Tibial nerve (tissue), 4 donors: ENCODE measurements around the gene KCTD16. TPM values are rescaled to one million over a fixed set of nuclear protein-coding genes. Genes with fewer than 3 reads are reported as not detected.

Source experiments
- DNase-seq, 2 donors: peaks; one replicate each; pipeline ENCODE4 v3.0.0-alpha.2; 2019; ENCODE audit warnings: low spot score in 2 of 2
- H3K27ac ChIP-seq, 4 donors: fragments of 200-600 bp; sonication (generic) in 3 of 4; one replicate each; pipeline ENCODE4 v1.5.1; 2017 to 2019; ENCODE audit warnings: mild to moderate bottlenecking in 1 of 4
- H3K27me3 ChIP-seq, 2 donors: fragments of 200-600 bp; sonication (generic) in 1 of 2; one replicate each; pipeline versions ENCODE4 v1.5.1 to v1.6.0; 2017 to 2019
- H3K36me3 ChIP-seq, 3 donors: fragments of 200-600 bp; sonication (generic); one replicate each; pipeline ENCODE4 v1.5.1; 2018 to 2019
- H3K4me1 ChIP-seq, 4 donors: fragments of 200-600 bp; sonication (generic) in 3 of 4; one replicate each; pipeline ENCODE4 v1.5.1; 2017 to 2019
- H3K4me3 ChIP-seq, 4 donors: fragments of 200-600 bp; sonication (generic) in 3 of 4; one replicate each; pipeline ENCODE4 v1.5.1; 2017 to 2019; ENCODE audit warnings: mild to moderate bottlenecking in 1 of 4, moderate library complexity in 1 of 4
- H3K9me3 ChIP-seq, 4 donors: fragments of 200-600 bp; sonication (generic) in 3 of 4; one replicate each; pipeline ENCODE4 v1.5.1; 2017 to 2019
- CTCF ChIP-seq, 5 experiments: fragments of 200-600 bp in 3 of 5; fragments of 450-650 bp in 2 of 5; sonication (generic) in 3 of 5; IDR thresholded peaks; one replicate each; pipeline ENCODE4 v1.5.1; 2016 to 2019; ENCODE audit warnings: antibody characterized with exemption in 5 of 5, mild to moderate bottlenecking in 3 of 5, moderate library complexity in 2 of 5
- EP300 ChIP-seq, 2 donors: sonication (generic); formaldehyde crosslinking; IDR thresholded peaks; one replicate each; pipeline ENCODE4 v1.6.1; 2017; ENCODE audit warnings: antibody characterized with exemption in 2 of 2, mild to moderate bottlenecking in 1 of 2
- POLR2A ChIP-seq, 2 donors: fragments of 450-650 bp; IDR thresholded peaks; one replicate each; pipeline ENCODE4 v1.6.1; 2017; ENCODE audit warnings: antibody characterized with exemption in 2 of 2, mild to moderate bottlenecking in 2 of 2, moderate library complexity in 2 of 2
- WGBS, 2 donors: methylation state at CpG; one replicate each; pipeline ENCODE4 v1.1.5; 2018; 5-methylcytosine and 5-hydroxymethylcytosine counted together
- total RNA-seq, 4 donors: library from RNA; depleted of rRNA; stranded (reverse); fragments of >200 nt; gene quantifications; one replicate each; pipeline ENCODE4 v1.1.0, GENCODE V29; 2016

The KCTD16 gene
- total RNA-seq, 4 donors from 2014 or later, result under 0.01 to 0.44 (median 0.41) TPM

- Histone ChIP-seq H3K27ac (no peak overlapping the region), H3K4me1 (no peaks in the 10 kb centered on the region), H3K27me3 (no peaks in the 10 kb centered on the region), H3K9me3 (no peaks in the 10 kb centered on the region), H3K36me3 (no peaks in the 10 kb centered on the region), H3K4me3 (no peak overlapping the region)
- no peak for TF ChIP-seq CTCF (IDR thresholded peaks at IDR 0.05)
- TF ChIP-seq POLR2A (IDR thresholded peaks at IDR 0.05), result no peak
- no peak for TF ChIP-seq EP300 (IDR thresholded peaks at IDR 0.05)
- no peak for DNase-seq
- WGBS, 2 donors, result 82 to 84% methylated on average over 4 of the region's 4 CpGs
Observed at GRCh38 chr5:144393641-144394435, 223.2 kb downstream of the KCTD16 start.

DNA sequence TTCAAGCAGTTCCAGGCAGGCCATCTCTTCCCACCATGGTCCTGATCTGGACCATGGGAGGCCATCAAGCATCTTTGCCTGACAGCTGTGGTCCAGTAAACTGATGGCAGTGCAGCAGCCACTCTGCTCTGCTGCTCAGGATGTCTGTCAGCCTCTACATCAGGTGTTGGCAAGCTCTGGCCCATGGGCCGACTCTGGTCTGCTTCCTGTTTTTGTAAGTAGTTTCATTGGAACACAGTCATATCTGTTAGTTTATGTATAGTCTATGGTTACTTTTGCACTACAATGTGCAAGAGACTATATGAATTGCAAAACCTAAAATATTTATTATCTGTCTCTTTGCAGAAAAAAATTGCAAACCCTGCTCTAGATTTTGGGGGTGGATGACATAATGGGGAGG lies 225.0 kb downstream of the KCTD16 start:
- no peaks in the 10 kb centered on the region for H3K36me3 ChIP-seq
- DNase-seq, result no peak
- H3K4me3 ChIP-seq, result no peak overlapping the region
- H3K4me1 ChIP-seq, result no peaks in the 10 kb centered on the region
- no peaks in the 10 kb centered on the region for H3K27me3 ChIP-seq
- no peaks in the 10 kb centered on the region for H3K9me3 ChIP-seq
- no peak for TF ChIP-seq POLR2A (IDR thresholded peaks at IDR 0.05)
- no peak for TF ChIP-seq EP300 (IDR thresholded peaks at IDR 0.05)
- no peak for TF ChIP-seq CTCF (IDR thresholded peaks at IDR 0.05)
- 47 to 55% methylated on average over 1 of the region's 1 CpG for WGBS, 2 donors
- H3K27ac ChIP-seq, result no peak overlapping the region

- WGBS, 2 donors, result 94% methylated on average over 2 of the region's 2 CpGs
- Histone ChIP-seq H3K27me3 (no peaks in the 10 kb centered on the region), H3K4me3 (no peak overlapping the region), H3K27ac (no peak overlapping the region), H3K9me3 (no peaks in the 10 kb centered on the region), H3K36me3 (no peaks in the 10 kb centered on the region), H3K4me1 (no peaks in the 10 kb centered on the region)
- no peak for TF ChIP-seq CTCF (IDR thresholded peaks at IDR 0.05)
- DNase-seq, result no peak
Observed at GRCh38 chr5:144403058-144403457, 232.4 kb downstream of the KCTD16 start.

- Histone ChIP-seq H3K4me1 (no peaks in the 10 kb centered on the region), H3K9me3 (no peaks in the 10 kb centered on the region), H3K4me3 (no peak overlapping the region), H3K36me3 (no peaks in the 10 kb centered on the region), H3K27ac (no peak overlapping the region), H3K27me3 (no peaks in the 10 kb centered on the region)
- no peak for DNase-seq
- TF ChIP-seq CTCF (IDR thresholded peaks at IDR 0.05) (no peak), POLR2A (IDR thresholded peaks at IDR 0.05) (no peak), EP300 (IDR thresholded peaks at IDR 0.05) (no peak)
- WGBS, 2 donors, result 85 to 89% methylated on average over 4 of the region's 4 CpGs
Observed at GRCh38 chr5:144403817-144404420, 233.2 kb downstream of the KCTD16 start.

DNA sequence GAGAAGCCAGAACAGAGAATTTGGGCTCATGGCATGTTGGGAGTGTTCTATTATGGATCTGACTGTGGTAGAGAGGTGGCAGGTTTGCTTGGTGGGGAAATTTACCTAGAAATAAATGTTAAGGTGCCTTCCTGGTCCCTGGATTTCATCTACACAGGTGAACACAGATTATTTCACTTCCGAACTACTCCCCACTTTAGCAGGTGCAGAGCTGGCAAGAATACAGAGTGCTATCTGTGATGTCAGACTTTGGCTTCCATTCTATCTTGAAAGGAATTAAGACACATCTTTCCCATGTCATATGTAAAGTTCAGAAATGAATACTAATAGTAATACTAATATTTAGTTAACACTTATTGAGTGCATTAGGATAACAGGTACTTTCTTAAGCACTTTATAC lies 234.0 kb downstream of the KCTD16 start:
- 90 to 95% methylated on average over 1 of the region's 1 CpG for WGBS, 2 donors
- H3K4me1 ChIP-seq, result no peaks in the 10 kb centered on the region

More for the DNA sequence above, 234.0 kb downstream of the KCTD16 start:
- no peaks in the 10 kb centered on the region for H3K9me3 ChIP-seq
- TF ChIP-seq CTCF (IDR thresholded peaks at IDR 0.05) (no peak), POLR2A (IDR thresholded peaks at IDR 0.05) (no peak), EP300 (IDR thresholded peaks at IDR 0.05) (no peak)
- no peak overlapping the region for H3K27ac ChIP-seq
- no peaks in the 10 kb centered on the region for H3K27me3 ChIP-seq
- DNase-seq, result no peak
- no peak overlapping the region for H3K4me3 ChIP-seq
- H3K36me3 ChIP-seq, result no peaks in the 10 kb centered on the region
